CD4-positive, alpha-beta memory T cell (primary cell): ENCODE measurements around the gene BTRC. TPM values are rescaled to one million over a fixed set of nuclear protein-coding genes. Genes with fewer than 3 reads are reported as not detected.
"Not testable (repeated sequence)": the region's sequence is repeated elsewhere in the genome, so short reads cannot be mapped to it uniquely, and the experiment has no call there.

Experiments
- CTCF ChIA-PET: fragments of 350-600 bp; sonication (Branson Sonifier 250); formaldehyde crosslinking; loops from one replicate; lab custom pipeline; 2021; ENCODE audit warnings: inconsistent platforms; ENCODE audit not compliant: partially characterized antibody; lab: Charles Lee
- POLR2A ChIA-PET: fragments of 350-600 bp; sonication (Branson Sonifier 250); formaldehyde crosslinking; loops from one replicate; lab custom pipeline; 2021; ENCODE audit not compliant: partially characterized antibody; lab: Charles Lee
- DNase-seq, 5 donors: peaks; one replicate each; pipeline versions ENCODE4 v3.0.0 to v3.0.0-alpha.2; 2020 to 2022; ENCODE audit warnings: mixed read lengths in 1 of 5
- H3K27ac ChIP-seq: one replicate; pipeline ENCODE4 v1.7.0; 2013; ENCODE audit warnings: low read depth, low read length
- H3K27me3 ChIP-seq: 2 replicates; pipeline ENCODE4 v1.7.0; 2013; ENCODE audit warnings: mild to moderate bottlenecking, low read length, moderate library complexity; ENCODE audit not compliant: insufficient read depth
- H3K36me3 ChIP-seq: 2 replicates; pipeline ENCODE4 v1.7.0; 2013; ENCODE audit warnings: mild to moderate bottlenecking, low read length, moderate library complexity; ENCODE audit not compliant: insufficient read depth
- H3K4me1 ChIP-seq: 2 replicates; pipeline ENCODE4 v1.7.0; 2013; ENCODE audit warnings: mild to moderate bottlenecking, low read length, moderate library complexity; ENCODE audit not compliant: insufficient read depth
- H3K4me3 ChIP-seq, 2 donors: one replicate each; pipeline ENCODE4 v1.7.0; 2013; ENCODE audit warnings: low read length in 2 of 2, mild to moderate bottlenecking in 1 of 2
- H3K9me3 ChIP-seq, 2 donors: one replicate each; pipeline ENCODE4 v1.7.0; 2013; ENCODE audit warnings: low read length in 2 of 2, control low read depth in 1 of 2; ENCODE audit not compliant: control insufficient read depth in 1 of 2
- H3K27ac Mint-ChIP-seq, 7 donors: one replicate each; pipeline ENCODE4 v1.8.0; 2020 to 2021; ENCODE audit warnings: mixed read lengths in 7 of 7, mild to moderate bottlenecking in 6 of 7, inconsistent platforms in 3 of 7, moderate library complexity in 3 of 7
- H3K27me3 Mint-ChIP-seq, 2 donors: one replicate each; pipeline ENCODE4 v1.8.0; 2020 to 2021; ENCODE audit warnings: mixed read lengths in 2 of 2
- H3K36me3 Mint-ChIP-seq, 2 donors: one replicate each; pipeline ENCODE4 v1.8.0; 2020 to 2021; ENCODE audit warnings: mixed read lengths in 2 of 2, inconsistent platforms in 1 of 2, mild to moderate bottlenecking in 1 of 2
- H3K4me1 Mint-ChIP-seq, 4 donors: one replicate each; pipeline ENCODE4 v1.8.0; 2020 to 2021; ENCODE audit warnings: mixed read lengths in 4 of 4, mild to moderate bottlenecking in 1 of 4
- H3K4me3 Mint-ChIP-seq, 8 donors: one replicate each; pipeline ENCODE4 v1.8.0; 2020 to 2021; ENCODE audit warnings: mixed read lengths in 8 of 8, mild to moderate bottlenecking in 7 of 8, moderate library complexity in 6 of 8, inconsistent platforms in 3 of 8
- H3K9me3 Mint-ChIP-seq, 8 donors: one replicate each; pipeline ENCODE4 v1.8.0; 2020 to 2021; ENCODE audit warnings: mixed read lengths in 8 of 8, mild to moderate bottlenecking in 5 of 8, inconsistent platforms in 3 of 8, moderate library complexity in 1 of 8
- intact Hi-C: fragments of 100-400 bp; cut with micrococcal nuclease; formaldehyde crosslinking; loops from one replicate; pipeline ENCODE4 v1.15.1; 2023
- polyA plus RNA-seq, 2 donors: library from polyadenylated mRNA; unstranded; fragments of 300-500 nt; fragmentation: Illumina TruSeq; gene quantifications; one replicate each; pipeline ENCODE4 v1.2.3, GENCODE V29; 2021
- total RNA-seq, 2 experiments: library from RNA; stranded (reverse); gene quantifications; one replicate each; pipeline ENCODE4 v1.2.3, GENCODE V29; 2021

The BTRC gene
- total and polyA plus RNA-seq, 4 experiments from 2014 or later: 6.7 to 21.3 (median 16.0) TPM

DNA sequence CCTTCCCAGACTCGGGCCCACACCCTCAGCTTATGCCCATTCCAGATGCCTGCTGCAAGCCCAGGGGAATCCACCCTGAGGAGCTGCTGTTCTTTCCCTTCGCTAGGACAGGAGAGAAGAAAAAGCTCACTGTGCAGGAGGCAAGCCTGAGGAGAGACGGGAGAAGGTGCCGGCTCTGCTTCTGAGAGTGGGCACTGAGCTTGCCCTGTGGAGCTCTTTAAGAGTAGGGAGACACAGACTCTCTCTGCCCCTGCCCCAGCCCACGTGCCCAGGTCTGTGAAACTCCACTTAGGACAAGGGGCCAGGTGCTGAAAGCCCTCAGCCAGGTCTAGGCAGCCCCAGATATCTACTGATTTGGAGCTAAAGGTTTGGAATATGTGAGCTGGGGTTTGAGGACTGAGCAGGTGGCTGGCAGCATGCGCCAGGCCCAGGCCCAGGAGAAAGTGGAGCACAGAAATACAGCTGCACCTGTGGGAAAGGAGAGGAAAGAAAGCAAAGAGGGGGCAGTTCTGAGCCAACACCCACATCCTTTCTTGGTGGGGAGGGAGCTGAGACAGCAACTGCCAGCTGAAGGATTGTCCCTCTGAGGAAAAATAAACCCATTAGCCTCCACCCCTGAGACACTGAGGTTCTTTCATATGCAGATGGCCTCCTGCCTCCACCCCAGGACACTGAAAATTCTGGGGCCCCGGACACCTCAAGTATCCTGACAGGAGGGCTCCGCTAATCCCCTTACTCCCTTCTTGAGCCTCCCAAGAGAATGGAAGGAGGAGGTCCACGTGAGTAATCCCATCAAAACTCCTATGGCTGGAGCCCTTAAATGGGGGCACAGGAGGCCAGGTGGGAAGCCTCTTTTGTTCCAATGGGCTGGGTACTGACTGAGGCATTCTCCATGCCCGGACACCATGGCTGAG is 226.8 kb downstream of the BTRC start:
- Mint-ChIP-seq H3K9me3 (no peaks in the 10 kb centered on the region), H3K4me3 (no peak overlapping the region), H3K27me3 (no peaks in the 10 kb centered on the region), H3K4me1 (peaks cover 2 to 7% (median 4%) of the 10 kb centered on the region in 4 donors), H3K36me3 (peaks cover 29 to 52% of the 10 kb centered on the region in 2 donors), H3K27ac (no peak overlapping the region)
- Histone ChIP-seq H3K36me3 (peaks cover 32% of the 10 kb centered on the region), H3K27me3 (no peaks in the 10 kb centered on the region), H3K27ac (no peak overlapping the region), H3K4me1 (no peaks in the 10 kb centered on the region), H3K4me3 (no peak overlapping the region), H3K9me3 (no peaks in the 10 kb centered on the region)
- CTCF ChIA-PET: interaction anchor here (4.0 kb wide), 1 partner anchor 10 kb away, joined by 20 read pairs; no protein-coding TSS in a partner anchor
- no peak for DNase-seq
- POLR2A ChIA-PET: no interaction called here
- intact Hi-C loops: no loop called here

DNA sequence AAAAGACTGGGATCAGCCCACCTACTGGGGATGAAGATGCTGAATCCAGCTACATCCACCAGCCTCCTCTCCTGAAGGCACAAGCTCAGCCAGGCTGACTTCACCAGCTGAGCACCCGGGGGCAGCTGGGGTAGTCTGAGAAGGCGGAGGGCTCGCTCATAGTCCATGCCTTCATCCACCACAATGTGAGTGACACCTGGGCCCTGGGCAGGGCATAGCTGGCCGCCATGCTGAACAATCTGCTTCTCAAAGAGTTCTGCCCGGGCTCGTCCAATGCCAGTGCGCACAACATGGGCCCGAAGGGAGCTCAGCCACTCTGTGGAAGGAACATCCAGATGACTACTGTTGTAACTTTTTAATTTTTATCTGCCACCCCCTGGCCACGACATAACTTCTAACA is 231.9 kb downstream of the BTRC start:
- Mint-ChIP-seq H3K27me3 (no peaks in the 10 kb centered on the region), H3K4me1 (peaks cover 11 to 40% (median 26%) of the 10 kb centered on the region in 4 donors), H3K36me3 (peaks cover 22 to 37% of the 10 kb centered on the region in 2 donors), H3K4me3 (peak overlapping the region in 2 of 8 donors; percentile 15 to 59), H3K27ac (peak overlapping the region in 2 of 7 donors; percentile 19 to 51), H3K9me3 (no peaks in the 10 kb centered on the region)
- intact Hi-C loops: loop anchor here (5.0 kb wide), 1 partner anchor 196 kb away; the partner anchor contains the start of gene NPM3
- peaks cover 20% of the 10 kb centered on the region for H3K36me3 ChIP-seq
- no peaks in the 10 kb centered on the region for H3K9me3 ChIP-seq
- ChIA-PET CTCF (interaction anchor here (3.8 kb wide), 1 partner anchor 15 kb away, joined by 18 read pairs; no protein-coding TSS in a partner anchor), POLR2A (interaction anchor here (1.5 kb wide), 1 partner anchor 232 kb away, joined by 5 read pairs; the partner anchor contains the start of gene OGA)
- H3K4me3 ChIP-seq: no peak overlapping the region
- H3K4me1 ChIP-seq: peaks cover 17% of the 10 kb centered on the region
- no peaks in the 10 kb centered on the region for H3K27me3 ChIP-seq
- H3K27ac ChIP-seq: no peak overlapping the region
- no peak for DNase-seq

DNA sequence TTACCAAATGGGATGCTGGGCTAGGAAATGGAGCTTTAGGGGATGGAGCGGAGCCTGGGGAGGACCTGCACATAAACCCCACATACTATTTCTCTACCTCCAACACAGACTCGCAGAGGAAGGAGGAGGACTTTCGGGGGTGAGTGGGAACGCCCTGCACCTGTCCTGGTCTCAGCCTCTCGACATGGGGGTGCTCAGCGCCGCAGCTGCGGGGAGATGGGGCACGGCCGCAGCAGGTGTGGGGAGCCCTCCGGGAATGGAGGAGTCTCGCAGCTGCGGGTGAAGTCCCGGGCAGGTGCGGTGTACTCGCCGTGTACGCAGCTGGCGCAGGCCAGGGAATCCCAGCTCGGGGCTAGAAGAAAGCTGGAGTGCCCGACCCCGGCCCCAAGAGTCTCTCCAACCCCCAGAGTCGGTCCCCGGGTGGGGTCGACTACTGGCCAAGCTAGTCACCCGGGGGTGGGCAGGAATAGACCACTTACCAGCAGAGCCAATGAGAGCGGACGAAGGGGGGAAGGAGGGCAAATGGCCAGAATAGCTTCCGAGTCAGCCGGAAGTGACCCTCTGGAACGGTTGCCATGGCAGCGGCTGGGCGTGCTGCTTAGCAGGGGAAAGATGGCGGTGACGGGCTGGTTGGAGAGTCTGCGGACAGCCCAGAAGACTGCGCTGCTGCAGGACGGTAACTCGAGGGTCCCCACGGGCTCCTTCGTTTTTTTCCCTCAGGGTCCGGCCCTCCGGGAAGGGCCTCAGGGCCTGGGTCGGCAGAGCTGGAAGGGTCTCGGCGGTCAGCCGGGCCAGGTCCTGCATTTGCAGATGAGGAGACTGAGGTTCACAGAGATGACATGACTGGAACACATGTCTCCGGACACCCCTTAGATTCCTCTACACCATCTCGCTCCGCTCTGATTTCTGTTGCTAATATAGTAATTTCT is 234.0 kb downstream of the BTRC start, which contains the start of the genes DPCD and POLL:
DPCD (plus strand) TSS at position 597 of the 929 bp plus-strand sequence; CDS start at position 613, 16 bp downstream.
POLL (minus strand) TSS at position 533 of the 929 bp plus-strand sequence. CDS start 897 bp downstream, outside the sequence.
- Mint-ChIP-seq H3K4me3 (peak within 1 kb of the TSS; percentile 94 to 97 (median 94)), H3K4me1 (peaks cover 11 to 40% (median 26%) of the 10 kb centered on the region in 4 donors), H3K9me3 (no peaks in the 10 kb centered on the region), H3K36me3 (peaks cover 18 to 27% of the 10 kb centered on the region in 2 donors), H3K27me3 (no peaks in the 10 kb centered on the region), H3K27ac (peak within 1 kb of the TSS; percentile 82 to 93 (median 91))
- DNase-seq: peak; percentile 83 to 86 (median 85)
- Histone ChIP-seq H3K27me3 (no peaks in the 10 kb centered on the region), H3K27ac (peak within 1 kb of the TSS; percentile 64), H3K4me3 (peak within 1 kb of the TSS; percentile 79 to 81), H3K9me3 (no peaks in the 10 kb centered on the region), H3K4me1 (peaks cover 17% of the 10 kb centered on the region), H3K36me3 (peaks cover 6% of the 10 kb centered on the region)
- ChIA-PET POLR2A (interaction anchor here (0.6 to 2.3 kb wide), 7 partner anchors 10 to 657 kb away, joined by 3 to 12 read pairs (median 4); partner anchors contain the start of gene GBF1), CTCF (interaction anchor here (1.0 to 3.8 kb wide), 3 partner anchors 15 to 374 kb away, joined by 3 to 18 read pairs (median 13); no protein-coding TSS in a partner anchor)
- intact Hi-C loops: loop anchor here (1.0 to 5.0 kb wide), 2 partner anchors 18 to 194 kb away; partner anchors contain the start of gene NPM3

DNA sequence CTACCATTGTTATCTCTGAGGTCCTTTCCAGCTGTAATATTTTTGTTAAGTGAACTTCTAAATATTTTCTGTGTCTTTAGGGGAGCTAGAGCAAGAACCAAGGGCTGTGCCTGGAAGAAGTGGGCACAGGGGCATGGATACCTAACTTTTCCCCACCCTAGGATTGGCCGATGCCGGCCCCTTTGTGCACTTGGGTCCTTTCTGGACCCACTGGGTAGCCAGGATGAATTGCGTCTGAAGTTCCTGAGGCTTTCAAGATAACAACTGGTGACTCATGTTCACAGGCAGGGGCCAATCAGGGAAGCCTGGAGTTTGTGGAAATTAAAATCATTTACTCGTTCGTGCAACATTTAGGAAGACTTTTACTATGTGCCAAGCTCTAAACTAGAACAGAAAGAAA is 234.9 kb downstream of the BTRC start:
- Mint-ChIP-seq H3K36me3 (peaks cover 9 to 18% of the 10 kb centered on the region in 2 donors), H3K4me1 (peaks cover 11 to 40% (median 26%) of the 10 kb centered on the region in 4 donors), H3K4me3 (peak overlapping the region; percentile 94 to 97 (median 94)), H3K9me3 (no peaks in the 10 kb centered on the region), H3K27me3 (no peaks in the 10 kb centered on the region), H3K27ac (peak overlapping the region in 1 of 7 donors; percentile 82)
- intact Hi-C loops: loop anchor here (1.0 to 5.0 kb wide), 2 partner anchors 19 to 193 kb away; partner anchors contain the start of gene NPM3
- no peaks in the 10 kb centered on the region for H3K9me3 ChIP-seq
- DNase-seq: no peak
- H3K36me3 ChIP-seq: peaks cover 5% of the 10 kb centered on the region
- no peaks in the 10 kb centered on the region for H3K27me3 ChIP-seq
- peak overlapping the region; percentile 79 to 81 for H3K4me3 ChIP-seq
- ChIA-PET CTCF (interaction anchor here (0.9 to 3.8 kb wide), 3 partner anchors 14 to 18 kb away, joined by 3 to 18 read pairs (median 13); no protein-coding TSS in a partner anchor), POLR2A (interaction anchor here (0.6 to 1.4 kb wide), 2 partner anchors 13 to 15 kb away, joined by 3 to 4 read pairs; no protein-coding TSS in a partner anchor)
- peaks cover 17% of the 10 kb centered on the region for H3K4me1 ChIP-seq
- H3K27ac ChIP-seq: no peak overlapping the region

DNA sequence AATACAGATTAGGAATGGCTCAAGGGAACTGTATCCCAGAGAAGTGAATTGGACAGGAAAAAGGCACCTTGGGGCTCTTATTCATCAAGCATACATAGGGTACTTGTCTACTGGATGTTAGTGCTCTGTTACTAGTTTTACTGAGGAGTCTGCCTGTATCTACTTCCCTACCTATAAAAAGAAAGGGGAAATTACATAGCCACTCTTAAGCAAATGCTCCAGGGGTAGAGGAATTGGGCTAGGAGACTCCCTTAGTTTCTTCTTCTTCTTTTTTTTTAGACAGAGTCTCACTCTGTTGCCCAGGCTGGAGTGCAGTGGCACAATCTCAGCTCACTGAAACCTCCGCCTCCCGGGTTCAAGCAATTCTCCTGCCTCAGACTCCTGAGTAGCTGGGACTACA is 239.4 kb downstream of the BTRC start:
- H3K4me3 Mint-ChIP-seq, H3K4me1 ChIP-seq, H3K9me3 ChIP-seq, H3K27me3 Mint-ChIP-seq, POLR2A ChIA-PET, H3K36me3 Mint-ChIP-seq, intact Hi-C loops, H3K27ac Mint-ChIP-seq, H3K36me3 ChIP-seq, H3K27ac ChIP-seq, H3K4me1 Mint-ChIP-seq, DNase-seq, H3K27me3 ChIP-seq, H3K9me3 Mint-ChIP-seq, H3K4me3 ChIP-seq: not testable (repeated sequence)
- CTCF ChIA-PET: interaction anchor here (1.0 kb wide), 1 partner anchor 9 kb away, joined by 3 read pairs; no protein-coding TSS in a partner anchor

DNA sequence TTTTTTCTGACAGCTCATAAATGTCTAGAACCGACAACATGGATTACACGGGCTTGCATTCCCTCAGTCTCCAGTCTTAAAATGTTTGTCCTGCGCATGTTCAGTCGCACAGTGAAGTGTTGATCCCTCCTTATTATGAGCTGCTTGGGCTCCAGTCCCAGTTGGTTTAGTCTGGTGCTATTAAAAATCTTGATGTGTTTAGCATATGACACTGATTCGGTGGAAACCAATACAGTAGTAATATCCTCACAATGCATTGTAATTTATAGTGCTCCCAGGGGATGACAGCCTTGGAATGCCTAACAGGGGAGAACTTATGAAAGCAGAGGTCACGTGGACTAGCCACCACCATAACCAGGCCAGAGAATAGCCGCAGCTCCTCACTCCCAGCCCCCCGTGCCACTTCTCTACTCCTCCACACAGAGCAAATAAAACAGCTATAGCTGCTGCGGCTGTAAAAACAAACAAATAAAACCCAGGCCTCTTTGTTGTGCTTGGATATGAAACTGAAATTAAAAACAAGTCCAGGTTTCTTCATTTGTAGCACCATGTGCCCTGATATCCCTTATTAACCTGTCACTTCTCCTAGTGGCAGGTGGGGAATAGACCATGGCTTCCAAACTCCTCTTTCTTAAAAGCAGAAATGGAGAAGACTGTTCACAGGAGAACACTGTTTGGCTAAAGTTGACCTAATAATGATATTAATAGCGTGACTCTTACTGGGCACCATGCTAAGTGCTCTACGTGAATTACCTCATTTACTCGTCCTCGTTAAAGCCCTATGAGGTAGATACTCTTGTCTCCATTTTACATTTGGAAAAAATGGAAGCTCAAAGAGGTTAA is 241.8 kb downstream of the BTRC start:
- H3K27ac Mint-ChIP-seq: no peak overlapping the region
- peaks cover 0 to 1% of the 10 kb centered on the region in 2 donors for H3K36me3 Mint-ChIP-seq
- no peaks in the 10 kb centered on the region for H3K9me3 Mint-ChIP-seq
- Histone ChIP-seq H3K27me3 (no peaks in the 10 kb centered on the region), H3K36me3 (no peaks in the 10 kb centered on the region), H3K9me3 (no peaks in the 10 kb centered on the region), H3K4me1 (no peaks in the 10 kb centered on the region), H3K27ac (no peak overlapping the region), H3K4me3 (no peak overlapping the region)
- no peaks in the 10 kb centered on the region for H3K4me1 Mint-ChIP-seq
- intact Hi-C loops: no loop called here
- H3K27me3 Mint-ChIP-seq: no peaks in the 10 kb centered on the region
- POLR2A ChIA-PET: no interaction called here
- CTCF ChIA-PET: interaction anchor here (1.0 kb wide), 1 partner anchor 25 kb away, joined by 3 read pairs; no protein-coding TSS in a partner anchor
- H3K4me3 Mint-ChIP-seq: no peak overlapping the region
- DNase-seq: no peak
